ENCODE data around the gene DDAH1.
"Not testable (repeated sequence)": the region's sequence is repeated elsewhere in the genome, so short reads cannot be mapped to it uniquely, and the experiment has no call there.

The DDAH1 gene

DNA sequence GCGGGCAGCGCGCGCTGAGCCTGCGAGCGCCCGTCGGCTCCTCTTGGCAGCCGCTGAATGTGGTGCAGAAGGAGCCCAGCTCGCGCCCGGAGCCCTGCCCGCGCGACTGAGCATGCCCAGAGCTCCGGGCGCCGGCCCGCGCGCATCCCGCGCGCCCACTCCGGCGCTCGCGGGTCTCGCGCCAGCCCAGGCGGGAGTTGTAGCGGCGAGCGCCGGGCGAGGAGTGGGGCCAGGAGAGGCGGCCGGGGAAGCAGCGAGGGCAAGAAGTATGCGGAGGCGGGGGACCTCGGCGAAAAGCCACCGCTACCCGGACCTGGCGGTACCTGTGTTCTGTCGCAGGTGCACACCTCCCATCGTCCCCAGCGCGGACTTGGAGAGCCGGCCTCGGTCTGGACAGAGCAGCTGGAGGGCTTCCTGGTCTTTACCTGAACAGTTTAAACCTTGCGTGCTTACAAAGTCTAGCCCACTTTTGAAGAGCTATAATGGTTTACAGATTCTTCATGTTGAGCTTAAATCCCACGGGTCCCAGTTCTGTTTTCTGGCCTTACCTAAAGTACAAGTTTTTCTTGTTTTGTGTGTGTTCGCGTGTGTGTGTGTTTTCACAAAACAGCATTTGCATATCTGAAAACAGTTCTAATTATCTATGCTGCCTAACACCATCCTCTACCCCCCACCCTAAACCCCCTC, at the start of gene DDAH1:
TSS of gene DDAH1 (minus strand) at position 61 of the 687 bp plus-strand sequence. CDS start 114 bp downstream, outside the sequence.
- no peaks in the 10 kb centered on the region for H3K9me2 ChIP-seq (replicated peaks; ENCODE audit: insufficient read depth, low read length)
- TF ChIP-seq, protein P1, sequence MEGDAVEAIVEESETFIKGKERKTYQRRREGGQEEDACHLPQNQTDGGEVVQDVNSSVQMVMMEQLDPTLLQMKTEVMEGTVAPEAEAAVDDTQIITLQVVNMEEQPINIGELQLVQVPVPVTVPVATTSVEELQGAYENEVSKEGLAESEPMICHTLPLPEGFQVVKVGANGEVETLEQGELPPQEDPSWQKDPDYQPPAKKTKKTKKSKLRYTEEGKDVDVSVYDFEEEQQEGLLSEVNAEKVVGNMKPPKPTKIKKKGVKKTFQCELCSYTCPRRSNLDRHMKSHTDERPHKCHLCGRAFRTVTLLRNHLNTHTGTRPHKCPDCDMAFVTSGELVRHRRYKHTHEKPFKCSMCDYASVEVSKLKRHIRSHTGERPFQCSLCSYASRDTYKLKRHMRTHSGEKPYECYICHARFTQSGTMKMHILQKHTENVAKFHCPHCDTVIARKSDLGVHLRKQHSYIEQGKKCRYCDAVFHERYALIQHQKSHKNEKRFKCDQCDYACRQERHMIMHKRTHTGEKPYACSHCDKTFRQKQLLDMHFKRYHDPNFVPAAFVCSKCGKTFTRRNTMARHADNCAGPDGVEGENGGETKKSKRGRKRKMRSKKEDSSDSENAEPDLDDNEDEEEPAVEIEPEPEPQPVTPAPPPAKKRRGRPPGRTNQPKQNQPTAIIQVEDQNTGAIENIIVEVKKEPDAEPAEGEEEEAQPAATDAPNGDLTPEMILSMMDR (IDR thresholded peaks at IDR 0.05; ENCODE audit: insufficient read depth, low read length, poor library complexity, severe bottlenecking): no peak
- H3F3A ChIP-seq (ENCODE audit: insufficient read depth): no peaks in the 10 kb centered on the region
- peak within 1 kb of the TSS; percentile 70 for H3K4me2 ChIP-seq (ENCODE audit: low read depth, low read length, poor library complexity, severe bottlenecking)
- H3K9me3 ChIP-seq (ENCODE audit: insufficient read depth, low read length): no peaks in the 10 kb centered on the region
- H4K20me1 ChIP-seq (ENCODE audit: low read depth, low read length): no peaks in the 10 kb centered on the region
- peak within 1 kb of the TSS; percentile 49 for H3K27ac ChIP-seq (ENCODE audit: low read depth, low read length)
- peak within 1 kb of the TSS; percentile 69 for H3K9ac ChIP-seq (ENCODE audit: low read length)
- peak within 1 kb of the TSS; percentile 66 for H3K4me3 ChIP-seq (ENCODE audit: insufficient read depth, low read length, poor library complexity, severe bottlenecking)
- H2AFZ ChIP-seq (ENCODE audit: low read depth, low read length, severe bottlenecking): peak within 1 kb of the TSS; percentile 92
- H3K27me3 ChIP-seq (ENCODE audit: low read length): no peaks in the 10 kb centered on the region
- no peaks in the 10 kb centered on the region; the same call in 1 of the 2 replicates for H3K79me2 ChIP-seq (ENCODE audit: insufficient read depth, low read length)
- H3K36me3 ChIP-seq (ENCODE audit: low read length): no peaks in the 10 kb centered on the region

DNA sequence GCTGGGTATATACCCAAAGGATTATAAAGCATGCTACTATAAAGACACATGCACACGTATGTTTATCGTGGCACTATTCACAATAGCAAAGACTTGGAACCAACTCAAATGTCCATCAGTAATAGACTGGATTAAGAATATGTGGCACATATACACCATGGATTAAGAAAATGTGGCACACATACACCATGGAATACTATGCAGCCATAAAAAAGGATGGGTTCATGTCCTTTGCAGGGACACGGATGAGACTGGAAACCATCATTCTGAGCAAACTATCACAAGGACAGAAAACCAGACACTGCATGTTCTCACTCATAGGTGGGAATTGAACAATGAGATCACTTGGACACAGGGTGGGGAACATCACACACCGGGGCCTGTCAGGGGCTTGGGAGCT, 49.0 kb upstream of the DDAH1 start:
- not testable (repeated sequence) for H3K27me3 ChIP-seq (ENCODE audit: low read length); H3K4me2 ChIP-seq (ENCODE audit: low read depth, low read length, poor library complexity, severe bottlenecking); H3K27ac ChIP-seq (ENCODE audit: low read depth, low read length); H3K9me2 ChIP-seq (replicated peaks; ENCODE audit: insufficient read depth, low read length); H4K20me1 ChIP-seq (ENCODE audit: low read depth, low read length); H3K9ac ChIP-seq (ENCODE audit: low read length); H3K79me2 ChIP-seq (ENCODE audit: insufficient read depth, low read length); H2AFZ ChIP-seq (ENCODE audit: low read depth, low read length, severe bottlenecking); H3K36me3 ChIP-seq (ENCODE audit: low read length); H3F3A ChIP-seq (ENCODE audit: insufficient read depth); H3K4me3 ChIP-seq (ENCODE audit: insufficient read depth, low read length, poor library complexity, severe bottlenecking); H3K9me3 ChIP-seq (ENCODE audit: insufficient read depth, low read length)

DNA sequence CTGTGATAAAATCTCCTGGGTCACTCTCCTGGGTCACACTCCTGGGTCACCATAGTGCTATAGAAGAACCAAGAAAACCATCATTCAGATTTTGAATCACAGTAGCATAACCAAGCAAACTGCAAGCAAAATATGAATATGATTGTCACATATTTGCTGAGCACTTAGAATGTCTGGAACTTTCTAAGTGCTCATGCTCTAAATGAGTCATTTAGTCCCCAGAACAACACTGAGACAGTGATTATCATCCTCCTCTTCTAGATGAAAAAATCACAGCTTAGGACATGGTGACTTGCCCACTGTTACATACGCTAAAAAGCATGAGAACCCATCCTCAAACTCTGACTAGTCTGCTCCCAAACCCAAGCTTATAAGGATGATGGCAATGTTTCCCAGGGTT, 39.5 kb upstream of the DDAH1 start:
- Histone ChIP-seq H3K9ac (ENCODE audit: low read length) (no peak overlapping the region), H3K4me3 (ENCODE audit: insufficient read depth, low read length, poor library complexity, severe bottlenecking) (no peak overlapping the region), H3K36me3 (ENCODE audit: low read length) (no peaks in the 10 kb centered on the region), H3F3A (ENCODE audit: insufficient read depth) (no peaks in the 10 kb centered on the region), H4K20me1 (ENCODE audit: low read depth, low read length) (no peaks in the 10 kb centered on the region), H3K79me2 (ENCODE audit: insufficient read depth, low read length) (no peaks in the 10 kb centered on the region), H3K27ac (ENCODE audit: low read depth, low read length) (no peak overlapping the region), H2AFZ (ENCODE audit: low read depth, low read length, severe bottlenecking) (no peak overlapping the region), H3K9me2 (replicated peaks; ENCODE audit: insufficient read depth, low read length) (no peaks in the 10 kb centered on the region), H3K9me3 (ENCODE audit: insufficient read depth, low read length) (no peaks in the 10 kb centered on the region), H3K4me2 (ENCODE audit: low read depth, low read length, poor library complexity, severe bottlenecking) (no peak overlapping the region), H3K27me3 (ENCODE audit: low read length) (no peaks in the 10 kb centered on the region)
- no peak for TF ChIP-seq EZH2phosphoT487 (conservative IDR thresholded peaks at IDR 0.05; ENCODE audit: low read length)
- TF ChIP-seq, protein P1 (IDR thresholded peaks at IDR 0.05; ENCODE audit: insufficient read depth, low read length, poor library complexity, severe bottlenecking): no peak

DNA sequence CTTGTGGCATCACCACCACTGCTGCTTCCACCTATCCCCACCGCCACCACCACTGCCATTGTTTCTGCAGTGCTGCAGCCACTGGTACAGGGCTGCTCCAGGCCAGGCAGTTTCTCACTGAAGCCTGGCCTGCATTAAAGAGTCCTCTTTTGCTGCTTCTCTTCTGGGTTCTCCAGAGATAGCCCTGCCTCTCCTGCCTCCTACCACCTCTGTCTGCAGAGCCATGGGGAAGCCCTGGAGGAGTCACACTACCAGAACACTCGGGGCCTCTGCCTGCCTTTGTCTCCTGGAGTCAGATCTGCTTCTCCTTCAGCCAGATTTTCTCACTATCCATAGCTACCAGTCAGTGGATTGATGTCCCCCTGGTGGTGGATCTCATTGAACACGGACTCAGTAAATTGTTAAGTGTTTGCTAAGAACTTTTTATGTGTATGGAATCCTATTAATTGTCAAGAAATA, 37.7 kb upstream of the DDAH1 start:
- no peak overlapping the region for H3K9ac ChIP-seq (ENCODE audit: low read length)

More for the DNA sequence above, 37.7 kb upstream of the DDAH1 start:
- H4K20me1 ChIP-seq (ENCODE audit: low read depth, low read length): no peaks in the 10 kb centered on the region
- no peaks in the 10 kb centered on the region for H3K79me2 ChIP-seq (ENCODE audit: insufficient read depth, low read length)
- H3K9me2 ChIP-seq (replicated peaks; ENCODE audit: insufficient read depth, low read length): no peaks in the 10 kb centered on the region
- no peaks in the 10 kb centered on the region for H3K9me3 ChIP-seq (ENCODE audit: insufficient read depth, low read length)
- no peak overlapping the region for H3K4me2 ChIP-seq (ENCODE audit: low read depth, low read length, poor library complexity, severe bottlenecking)
- TF ChIP-seq, protein P1 (IDR thresholded peaks at IDR 0.05; ENCODE audit: insufficient read depth, low read length, poor library complexity, severe bottlenecking): peak; percentile 27
- no peak for TF ChIP-seq EZH2phosphoT487 (conservative IDR thresholded peaks at IDR 0.05; ENCODE audit: low read length)
- H3K36me3 ChIP-seq (ENCODE audit: low read length): no peaks in the 10 kb centered on the region
- no peak overlapping the region for H2AFZ ChIP-seq (ENCODE audit: low read depth, low read length, severe bottlenecking)
- no peaks in the 10 kb centered on the region for H3F3A ChIP-seq (ENCODE audit: insufficient read depth)
- no peak overlapping the region for H3K27ac ChIP-seq (ENCODE audit: low read depth, low read length)
- no peaks in the 10 kb centered on the region for H3K27me3 ChIP-seq (ENCODE audit: low read length)
- H3K4me3 ChIP-seq (ENCODE audit: insufficient read depth, low read length, poor library complexity, severe bottlenecking): no peak overlapping the region

Measured in SU-DHL-6 (cell line).